Activated T-cell treated with anti-CD3 and anti-CD28 coated beads, Interleukin-2, amount 50 U/mL, for 4 hours (primary cell): Measurements from ENCODE around the gene PEX11B. TPM values are rescaled to one million over a fixed set of nuclear protein-coding genes. Genes with fewer than 3 reads are reported as not detected.

Experiments used
- ATAC-seq, 2 donors: fragments of 200-7000 bp; cut with Tn5 transposase; one replicate each; pipeline ENCODE4 v1.10.0; 2021
- DNase-seq: peaks from one replicate; pipeline ENCODE4 v3.0.0-alpha.2; 2020
- H3K27me3 Mint-ChIP-seq: one replicate; pipeline ENCODE4 v1.8.0; 2021; ENCODE audit warnings: low read depth, mixed read lengths
- H3K36me3 Mint-ChIP-seq: one replicate; pipeline ENCODE4 v1.8.0; 2022; ENCODE audit warnings: mixed read lengths; ENCODE audit not compliant: insufficient read depth
- H3K4me1 Mint-ChIP-seq: one replicate; pipeline ENCODE4 v1.8.0; 2021; ENCODE audit warnings: low read depth, mixed read lengths
- H3K4me3 Mint-ChIP-seq: one replicate; pipeline ENCODE4 v1.8.0; 2021; ENCODE audit warnings: mild to moderate bottlenecking, moderate library complexity, mixed read lengths
- H3K9me3 Mint-ChIP-seq: one replicate; pipeline ENCODE4 v1.8.0; 2021; ENCODE audit warnings: mixed read lengths
- total RNA-seq, 3 donors: library from RNA; stranded (reverse); gene quantifications; one replicate each; pipeline ENCODE4 v1.2.1, GENCODE V29; 2021

PEX11B gene
- total RNA-seq, 3 donors from 2014 or later = 26.3 to 28.6 (median 28.0) TPM

GRCh38 chr1:145906954-145907753 lies 11.4 kb downstream of the PEX11B start:
- Mint-ChIP-seq H3K9me3 (no peaks in the 10 kb centered on the region), H3K4me3 (no peak overlapping the region), H3K27me3 (no peaks in the 10 kb centered on the region), H3K36me3 (peaks cover 15% of the 10 kb centered on the region), H3K4me1 (peaks cover 5% of the 10 kb centered on the region)
- no peak for DNase-seq
- ATAC-seq = no peak

GRCh38 chr1:145901312-145902021 lies 17.1 kb downstream of the PEX11B start:
- no peak for DNase-seq
- ATAC-seq = no peak
- H3K4me3 Mint-ChIP-seq = no peak overlapping the region

DNA sequence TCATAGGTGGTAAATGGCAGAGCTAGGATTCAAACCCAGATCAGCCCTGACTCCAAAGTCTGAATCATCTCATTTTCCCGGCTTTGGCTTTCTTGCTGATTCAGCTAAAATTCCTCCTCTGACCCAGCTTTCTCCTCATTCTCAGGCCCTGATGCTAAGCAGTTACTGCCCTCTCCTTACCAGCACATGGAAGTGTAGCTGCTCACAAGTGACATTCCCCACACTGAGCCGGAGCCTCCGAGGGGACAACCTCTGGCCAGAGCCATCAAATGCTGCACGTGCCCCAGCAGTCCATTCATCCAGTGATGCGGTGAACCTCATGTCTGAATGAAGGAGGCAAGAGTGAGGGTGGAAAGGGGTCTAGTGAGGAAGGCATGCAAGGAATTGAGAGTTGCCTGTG lies 19.8 kb downstream of the PEX11B start:
- DNase-seq (no peak), ATAC-seq (no peak)
- Mint-ChIP-seq H3K4me3 (no peak overlapping the region), H3K36me3 (peaks cover 5% of the 10 kb centered on the region), H3K27me3 (no peaks in the 10 kb centered on the region), H3K9me3 (no peaks in the 10 kb centered on the region), H3K4me1 (no peaks in the 10 kb centered on the region)

More at GRCh38 chr1:145901312-145902021, 17.1 kb downstream of the PEX11B start:
- Mint-ChIP-seq H3K9me3 (no peaks in the 10 kb centered on the region), H3K36me3 (peaks cover 6% of the 10 kb centered on the region), H3K4me1 (no peaks in the 10 kb centered on the region), H3K27me3 (no peaks in the 10 kb centered on the region)

DNA sequence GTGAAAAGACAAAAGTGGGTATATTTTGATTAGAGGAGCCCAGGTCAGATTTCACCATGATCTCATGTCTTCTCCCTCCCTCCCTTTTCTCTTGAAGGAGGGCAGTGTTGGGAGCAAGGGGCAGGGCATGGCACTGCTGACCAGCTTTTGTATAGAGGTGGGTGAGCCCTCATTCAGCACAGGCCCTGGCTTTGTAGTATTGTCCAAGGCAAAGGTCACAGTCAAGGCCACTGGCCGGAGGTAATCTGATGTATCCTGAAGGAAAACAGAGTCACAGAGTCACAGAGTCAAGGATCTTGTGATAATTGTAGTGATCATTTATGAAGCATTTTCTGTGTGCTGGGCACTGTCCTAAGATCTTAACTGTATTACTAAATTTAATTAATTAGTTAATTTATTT lies 20.5 kb downstream of the PEX11B start:
- Mint-ChIP-seq H3K36me3 (peaks cover 6% of the 10 kb centered on the region), H3K27me3 (no peaks in the 10 kb centered on the region), H3K9me3 (no peaks in the 10 kb centered on the region), H3K4me3 (no peak overlapping the region), H3K4me1 (no peaks in the 10 kb centered on the region)
- DNase-seq (no peak), ATAC-seq (no peak)

DNA sequence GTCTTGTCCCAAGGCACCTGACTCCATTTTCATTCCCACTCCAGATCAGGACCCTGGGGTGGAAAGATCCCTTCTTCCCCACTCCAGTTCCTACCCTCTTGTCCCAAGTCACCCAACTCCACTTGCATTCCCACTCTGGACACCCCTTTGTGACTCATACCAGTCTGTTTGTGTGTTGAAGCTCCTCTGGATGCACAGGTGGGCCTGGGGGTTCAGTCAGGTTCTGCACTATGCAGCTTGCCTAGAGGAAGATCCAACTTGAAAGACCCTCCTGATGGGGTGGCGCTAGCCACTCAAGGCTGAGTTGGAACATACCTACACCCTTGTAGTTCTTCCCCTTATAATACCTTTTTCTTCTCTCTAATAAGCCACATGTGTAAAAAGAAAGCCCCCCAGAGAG lies 23.0 kb downstream of the PEX11B start:
- H3K9me3 Mint-ChIP-seq = no peaks in the 10 kb centered on the region
- no peaks in the 10 kb centered on the region for H3K27me3 Mint-ChIP-seq
- no peak overlapping the region for H3K4me3 Mint-ChIP-seq
- H3K4me1 Mint-ChIP-seq = no peaks in the 10 kb centered on the region
- H3K36me3 Mint-ChIP-seq = peaks cover 4% of the 10 kb centered on the region
- ATAC-seq = no peak
- no peak for DNase-seq

DNA sequence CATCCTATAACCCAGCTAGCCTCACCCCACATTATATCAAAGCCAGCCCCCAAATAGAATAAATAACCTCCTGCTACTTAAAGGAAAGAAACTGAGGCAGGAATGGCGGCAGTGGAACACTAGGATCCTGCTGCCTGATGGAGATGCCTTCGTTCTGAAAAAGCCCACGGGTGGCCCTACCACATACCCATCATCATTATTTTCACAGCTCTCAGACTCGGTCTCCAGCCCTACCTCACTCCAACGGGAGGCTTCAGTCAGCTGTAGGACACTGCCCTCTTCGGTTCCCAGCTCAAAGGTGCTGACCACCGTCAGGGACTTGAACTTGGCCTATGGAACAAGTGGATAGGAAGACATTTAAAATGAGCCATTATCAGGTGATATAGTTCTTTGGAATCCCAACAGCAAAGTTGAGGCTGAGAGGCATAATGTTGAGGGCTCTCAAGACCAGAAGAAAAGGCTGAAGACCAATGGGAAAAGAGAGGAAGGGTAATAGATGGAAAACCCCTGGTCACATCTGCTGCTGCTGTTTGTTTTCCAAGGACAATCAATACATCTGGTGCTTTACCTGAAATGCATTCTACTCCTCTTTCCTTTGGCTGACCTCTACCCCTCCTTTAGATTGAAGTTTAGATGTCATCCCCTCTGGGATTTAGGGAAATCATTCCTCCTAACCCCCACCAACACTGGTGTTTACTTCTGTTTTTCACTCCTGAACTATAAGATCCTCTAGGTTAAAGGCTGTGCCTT lies 25.0 kb downstream of the PEX11B start:
- H3K9me3 Mint-ChIP-seq = no peaks in the 10 kb centered on the region
- H3K4me1 Mint-ChIP-seq = no peaks in the 10 kb centered on the region
- DNase-seq (no peak), ATAC-seq (no peak)
- H3K27me3 Mint-ChIP-seq = no peaks in the 10 kb centered on the region
- no peak overlapping the region for H3K4me3 Mint-ChIP-seq
- peaks cover 4% of the 10 kb centered on the region for H3K36me3 Mint-ChIP-seq

DNA sequence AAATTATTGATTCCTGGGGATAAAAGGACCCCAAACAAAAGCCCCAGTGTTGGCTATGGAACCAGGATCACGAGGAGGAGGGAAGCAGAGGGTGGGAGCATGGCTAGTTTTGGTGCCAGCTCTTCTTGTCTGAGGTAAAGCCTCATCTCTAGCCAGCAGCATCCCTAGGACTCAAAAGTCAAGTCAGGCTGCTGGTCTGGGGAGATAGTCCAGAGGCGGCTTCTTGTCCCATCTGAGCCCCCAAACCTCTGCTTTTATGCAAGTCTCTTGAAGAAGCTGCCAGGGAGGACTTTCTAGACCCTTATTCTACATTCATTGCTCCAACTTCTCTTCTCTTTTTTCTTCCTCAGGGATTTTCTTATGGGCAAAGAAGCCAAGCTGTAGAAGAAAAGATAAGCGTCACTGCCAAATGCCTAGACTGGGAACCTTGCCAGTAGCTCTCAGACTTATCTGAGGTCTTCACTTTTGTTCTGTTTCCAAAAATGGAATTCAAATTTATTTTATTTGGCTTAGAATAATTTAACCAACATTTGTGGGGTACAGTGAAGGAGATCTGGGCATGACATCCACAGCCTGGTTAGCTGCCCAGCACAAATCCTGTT lies 25.9 kb downstream of the PEX11B start:
- no peaks in the 10 kb centered on the region for H3K4me1 Mint-ChIP-seq

GRCh38 chr1:145891587-145892485 lies 26.7 kb downstream of the PEX11B start:
- DNase-seq (peak; percentile 46), ATAC-seq (peak; percentile 62 to 66)
- Mint-ChIP-seq H3K27me3 (peaks cover 1% of the 10 kb centered on the region), H3K36me3 (peaks cover 2% of the 10 kb centered on the region), H3K4me1 (peaks cover under 1% of the 10 kb centered on the region), H3K9me3 (no peaks in the 10 kb centered on the region), H3K4me3 (no peak overlapping the region)

More for the DNA sequence above, 25.9 kb downstream of the PEX11B start:
- DNase-seq (no peak), ATAC-seq (no peak)
- peaks cover 2% of the 10 kb centered on the region for H3K36me3 Mint-ChIP-seq
- no peak overlapping the region for H3K4me3 Mint-ChIP-seq
- no peaks in the 10 kb centered on the region for H3K27me3 Mint-ChIP-seq
- H3K9me3 Mint-ChIP-seq = no peaks in the 10 kb centered on the region

GRCh38 chr1:145891143-145891542 lies 27.4 kb downstream of the PEX11B start:
- Mint-ChIP-seq H3K27me3 (peaks cover 2% of the 10 kb centered on the region), H3K9me3 (no peaks in the 10 kb centered on the region), H3K36me3 (peaks cover 2% of the 10 kb centered on the region), H3K4me3 (no peak overlapping the region), H3K4me1 (peaks cover 5% of the 10 kb centered on the region)
- DNase-seq (no peak), ATAC-seq (no peak)

DNA sequence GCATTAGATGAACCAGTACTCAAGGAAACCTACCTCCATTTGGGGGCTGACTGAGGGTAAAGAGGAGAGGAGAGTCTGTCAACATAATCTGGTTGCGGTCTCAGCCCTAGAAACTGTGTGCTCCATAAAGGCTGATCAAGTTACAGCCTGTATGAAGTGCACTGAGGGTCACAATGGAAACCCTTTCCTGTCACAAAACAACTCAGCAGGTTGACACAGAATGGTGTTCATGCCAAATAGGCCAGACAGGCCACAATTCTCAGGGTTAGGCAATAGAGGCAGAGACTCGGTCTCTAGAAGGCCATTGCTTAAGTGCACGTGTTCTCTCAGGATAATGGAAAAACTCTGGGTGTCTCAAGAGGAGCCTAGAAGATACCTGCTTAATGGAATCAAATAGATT lies 28.8 kb downstream of the PEX11B start:
- H3K9me3 Mint-ChIP-seq = no peaks in the 10 kb centered on the region
- peaks cover 2% of the 10 kb centered on the region for H3K36me3 Mint-ChIP-seq
- DNase-seq = no peak
- H3K27me3 Mint-ChIP-seq = peaks cover 10% of the 10 kb centered on the region
- ATAC-seq = no peak
- H3K4me1 Mint-ChIP-seq = peaks cover 16% of the 10 kb centered on the region
- H3K4me3 Mint-ChIP-seq = no peak overlapping the region

DNA sequence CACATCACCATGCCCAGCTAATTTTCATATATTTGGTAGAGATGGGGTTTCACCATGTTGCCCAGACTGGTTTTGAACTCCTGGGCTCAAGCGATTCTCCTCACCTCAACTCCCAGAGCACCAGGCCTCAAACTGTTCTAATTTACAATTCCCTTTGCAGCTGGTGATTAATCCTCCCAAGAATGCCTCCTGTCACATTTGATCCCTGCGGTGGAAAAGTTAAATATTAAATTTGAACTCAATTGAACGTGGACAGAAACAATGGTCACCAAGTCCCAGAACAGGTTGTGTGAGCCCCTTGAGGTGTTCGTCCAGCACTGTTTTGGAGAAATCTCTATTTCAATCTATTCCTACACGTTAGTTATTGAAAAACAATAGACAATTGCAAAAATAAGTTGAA lies 30.9 kb downstream of the PEX11B start:
- no peaks in the 10 kb centered on the region for H3K9me3 Mint-ChIP-seq
- ATAC-seq (no peak), DNase-seq (no peak)
- peaks cover 18% of the 10 kb centered on the region for H3K4me1 Mint-ChIP-seq
- H3K27me3 Mint-ChIP-seq = peaks cover 22% of the 10 kb centered on the region
- no peak overlapping the region for H3K4me3 Mint-ChIP-seq
- H3K36me3 Mint-ChIP-seq = no peaks in the 10 kb centered on the region

DNA sequence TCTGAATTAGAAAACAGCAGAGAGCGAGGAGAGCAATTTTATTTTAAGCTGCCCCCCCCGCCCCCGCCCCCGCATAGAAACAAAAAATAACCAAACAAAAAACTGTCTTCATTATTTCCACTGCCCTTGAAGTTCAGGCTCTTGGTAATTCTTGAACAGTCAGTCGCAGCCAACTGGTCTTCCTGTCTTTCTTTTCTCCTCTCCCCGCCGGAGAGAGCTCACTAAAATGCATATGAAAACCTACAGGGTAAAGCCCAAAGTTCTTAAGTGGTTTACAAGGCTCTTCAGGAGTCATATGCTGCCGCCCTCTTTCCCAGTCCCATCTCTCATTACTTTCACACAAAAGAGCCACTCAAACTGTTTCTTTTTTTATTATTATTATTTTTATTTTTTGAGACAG lies 31.7 kb downstream of the PEX11B start:
- H3K4me3 Mint-ChIP-seq = peak overlapping the region; percentile 42
- H3K9me3 Mint-ChIP-seq = no peaks in the 10 kb centered on the region
- H3K27me3 Mint-ChIP-seq = peaks cover 24% of the 10 kb centered on the region
- ATAC-seq (no peak), DNase-seq (no peak)
- no peaks in the 10 kb centered on the region for H3K36me3 Mint-ChIP-seq
- H3K4me1 Mint-ChIP-seq = peaks cover 18% of the 10 kb centered on the region

DNA sequence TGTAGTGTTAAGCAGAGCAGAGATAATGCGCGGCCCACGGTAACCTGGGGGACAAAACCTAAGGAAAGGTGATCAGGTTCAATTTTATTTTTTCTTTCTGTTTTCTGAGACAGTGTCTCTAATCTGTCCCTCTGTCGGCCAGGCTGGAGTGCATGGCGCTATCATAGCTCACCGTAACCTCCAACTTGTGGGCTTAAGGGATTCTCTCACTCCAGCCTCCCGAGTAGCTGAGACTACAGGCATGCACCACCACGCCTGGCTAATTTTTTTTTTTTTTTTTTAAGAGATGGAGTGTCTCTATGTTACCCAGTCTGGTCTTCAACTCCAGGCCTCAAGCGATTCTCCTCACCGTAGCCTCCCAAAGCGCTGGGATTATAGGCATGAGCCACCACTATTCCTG lies 32.1 kb downstream of the PEX11B start:
- peaks cover 18% of the 10 kb centered on the region for H3K4me1 Mint-ChIP-seq
- peak overlapping the region; percentile 82 for H3K4me3 Mint-ChIP-seq
- H3K36me3 Mint-ChIP-seq = no peaks in the 10 kb centered on the region
- DNase-seq (no peak), ATAC-seq (peak in 1 of 2 donors; percentile 9)
- H3K9me3 Mint-ChIP-seq = no peaks in the 10 kb centered on the region
- peaks cover 24% of the 10 kb centered on the region for H3K27me3 Mint-ChIP-seq
